ENCODE results near the gene LGALS9. TPM values are rescaled to one million over a fixed set of nuclear protein-coding genes. Genes with fewer than 3 reads are reported as not detected.
"Not testable (repeated sequence)": the region's sequence is repeated elsewhere in the genome, so short reads cannot be mapped to it uniquely, and the experiment has no call there.

Gene LGALS9
- total RNA-seq, 2 experiments from 2014 or later, result 38.3 to 39.8 TPM

GRCh38 chr17:27671591-27671910 lies 40.6 kb downstream of the LGALS9 start:
- ChIA-PET CTCF (no interaction called here), POLR2A (no interaction called here)
- no peak overlapping the region for H3K4me3 Mint-ChIP-seq
- intact Hi-C loops (cut with DNase I, micrococcal nuclease), result no loop called here
- H3K4me3 ChIP-seq (ENCODE audit: low read length), result no peak overlapping the region
- TF ChIP-seq, protein P1, sequence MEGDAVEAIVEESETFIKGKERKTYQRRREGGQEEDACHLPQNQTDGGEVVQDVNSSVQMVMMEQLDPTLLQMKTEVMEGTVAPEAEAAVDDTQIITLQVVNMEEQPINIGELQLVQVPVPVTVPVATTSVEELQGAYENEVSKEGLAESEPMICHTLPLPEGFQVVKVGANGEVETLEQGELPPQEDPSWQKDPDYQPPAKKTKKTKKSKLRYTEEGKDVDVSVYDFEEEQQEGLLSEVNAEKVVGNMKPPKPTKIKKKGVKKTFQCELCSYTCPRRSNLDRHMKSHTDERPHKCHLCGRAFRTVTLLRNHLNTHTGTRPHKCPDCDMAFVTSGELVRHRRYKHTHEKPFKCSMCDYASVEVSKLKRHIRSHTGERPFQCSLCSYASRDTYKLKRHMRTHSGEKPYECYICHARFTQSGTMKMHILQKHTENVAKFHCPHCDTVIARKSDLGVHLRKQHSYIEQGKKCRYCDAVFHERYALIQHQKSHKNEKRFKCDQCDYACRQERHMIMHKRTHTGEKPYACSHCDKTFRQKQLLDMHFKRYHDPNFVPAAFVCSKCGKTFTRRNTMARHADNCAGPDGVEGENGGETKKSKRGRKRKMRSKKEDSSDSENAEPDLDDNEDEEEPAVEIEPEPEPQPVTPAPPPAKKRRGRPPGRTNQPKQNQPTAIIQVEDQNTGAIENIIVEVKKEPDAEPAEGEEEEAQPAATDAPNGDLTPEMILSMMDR (IDR thresholded peaks at IDR 0.05), result no peak
- peaks cover 7% of the 10 kb centered on the region for H3K27me3 Mint-ChIP-seq
- no peaks in the 10 kb centered on the region for H3K36me3 ChIP-seq (ENCODE audit: insufficient read depth, low read length)
- no peaks in the 10 kb centered on the region for H3K4me1 Mint-ChIP-seq (ENCODE audit: low read depth)
- H3K27me3 ChIP-seq (ENCODE audit: control insufficient read depth in 1 of 2, insufficient read depth in 2 of 2, low read length in 2 of 2), result no peaks in the 10 kb centered on the region
- no peak overlapping the region for H3K27ac Mint-ChIP-seq
- no peaks in the 10 kb centered on the region for H3K9me3 ChIP-seq (ENCODE audit: control insufficient read depth in 1 of 2, insufficient read depth in 1 of 2, low read length in 2 of 2)
- H3K36me3 Mint-ChIP-seq (ENCODE audit: low read depth), result no peaks in the 10 kb centered on the region
- ATAC-seq (ENCODE audit: poor library complexity) (no peak), DNase-seq (no peak)
- no peak overlapping the region for H3K27ac ChIP-seq (ENCODE audit: low read depth in 1 of 2, low read length in 2 of 2)
- no peaks in the 10 kb centered on the region for H3K9me3 Mint-ChIP-seq
- no peaks in the 10 kb centered on the region for H3K4me1 ChIP-seq (ENCODE audit: insufficient read depth, low read length)

DNA sequence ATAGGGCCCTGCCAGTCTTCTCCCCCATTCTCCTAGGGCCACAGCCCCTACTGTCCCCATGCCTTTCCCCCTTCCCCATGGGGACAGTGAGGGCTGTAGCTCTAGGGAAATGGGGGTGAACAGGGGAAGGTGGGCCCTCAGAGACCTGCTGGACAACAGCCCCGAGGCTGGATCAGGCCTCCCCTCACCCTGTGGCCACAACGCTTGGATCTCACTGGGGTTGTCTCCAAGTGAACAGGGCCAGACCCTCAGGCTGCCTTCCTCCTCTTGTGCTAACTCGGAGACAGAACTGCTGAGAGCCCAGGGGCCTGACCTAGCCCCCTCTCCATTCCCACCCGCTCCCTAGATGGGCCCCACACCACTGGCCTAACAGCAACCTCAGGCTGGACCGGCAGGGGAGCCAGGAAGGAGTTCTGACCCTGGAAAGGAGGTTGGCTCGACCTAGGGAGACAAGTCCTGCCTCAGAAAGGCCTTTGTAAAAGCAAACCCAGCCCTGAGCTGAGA lies 41.0 kb downstream of the LGALS9 start:
- H3K27ac ChIP-seq (ENCODE audit: low read depth in 1 of 2, low read length in 2 of 2); H3K27me3 Mint-ChIP-seq; intact Hi-C loops (cut with DNase I, micrococcal nuclease); POLR2A ChIA-PET; H3K27ac Mint-ChIP-seq; H3K27me3 ChIP-seq (ENCODE audit: control insufficient read depth in 1 of 2, insufficient read depth in 2 of 2, low read length in 2 of 2); CTCF ChIA-PET; H3K4me1 ChIP-seq (ENCODE audit: insufficient read depth, low read length); H3K4me3 Mint-ChIP-seq; H3K4me3 ChIP-seq (ENCODE audit: low read length); H3K9me3 Mint-ChIP-seq; H3K36me3 ChIP-seq (ENCODE audit: insufficient read depth, low read length); H3K9me3 ChIP-seq (ENCODE audit: control insufficient read depth in 1 of 2, insufficient read depth in 1 of 2, low read length in 2 of 2); ATAC-seq (ENCODE audit: poor library complexity); H3K36me3 Mint-ChIP-seq (ENCODE audit: low read depth); H3K4me1 Mint-ChIP-seq (ENCODE audit: low read depth): not testable (repeated sequence)
- DNase-seq, result peak in 1 of 14 experiments; percentile 17

DNA sequence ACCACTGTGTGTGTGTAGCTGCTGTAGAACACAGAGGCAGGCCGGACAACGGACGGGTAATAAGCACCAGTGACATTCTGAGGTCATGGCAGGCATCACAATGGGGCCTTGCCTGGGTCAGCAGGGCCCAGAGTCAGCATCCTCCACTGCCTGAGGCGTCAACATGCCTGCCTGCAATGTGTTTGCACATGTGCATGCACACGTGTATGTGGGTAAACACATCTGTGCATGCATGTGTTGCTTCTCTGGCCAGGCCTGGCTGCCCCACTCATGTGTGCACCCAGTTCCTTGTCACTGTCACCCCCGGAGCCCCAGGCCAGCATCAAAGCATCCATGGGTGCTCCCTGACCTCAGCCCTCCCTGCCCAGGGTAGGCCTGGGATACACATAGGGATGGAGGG lies 43.3 kb downstream of the LGALS9 start:
- TF ChIP-seq, protein P1 (IDR thresholded peaks at IDR 0.05), result no peak
- CTCF ChIA-PET, result no interaction called here
- Histone ChIP-seq H3K27me3 (ENCODE audit: control insufficient read depth in 1 of 2, insufficient read depth in 2 of 2, low read length in 2 of 2) (no peaks in the 10 kb centered on the region), H3K9me3 (ENCODE audit: control insufficient read depth in 1 of 2, insufficient read depth in 1 of 2, low read length in 2 of 2) (no peaks in the 10 kb centered on the region), H3K27ac (ENCODE audit: low read depth in 1 of 2, low read length in 2 of 2) (no peak overlapping the region), H3K4me3 (ENCODE audit: low read length) (no peak overlapping the region), H3K36me3 (ENCODE audit: insufficient read depth, low read length) (no peaks in the 10 kb centered on the region), H3K4me1 (ENCODE audit: insufficient read depth, low read length) (no peaks in the 10 kb centered on the region)
- Mint-ChIP-seq H3K9me3 (no peaks in the 10 kb centered on the region), H3K36me3 (ENCODE audit: low read depth) (no peaks in the 10 kb centered on the region), H3K27ac (no peak overlapping the region), H3K4me3 (no peak overlapping the region), H3K4me1 (ENCODE audit: low read depth) (no peaks in the 10 kb centered on the region), H3K27me3 (peaks cover 7% of the 10 kb centered on the region)
- DNase-seq, result no peak
- POLR2A ChIA-PET, result no interaction called here
- intact Hi-C loops (cut with DNase I, micrococcal nuclease), result no loop called here
- no peak for ATAC-seq (ENCODE audit: poor library complexity)

DNA sequence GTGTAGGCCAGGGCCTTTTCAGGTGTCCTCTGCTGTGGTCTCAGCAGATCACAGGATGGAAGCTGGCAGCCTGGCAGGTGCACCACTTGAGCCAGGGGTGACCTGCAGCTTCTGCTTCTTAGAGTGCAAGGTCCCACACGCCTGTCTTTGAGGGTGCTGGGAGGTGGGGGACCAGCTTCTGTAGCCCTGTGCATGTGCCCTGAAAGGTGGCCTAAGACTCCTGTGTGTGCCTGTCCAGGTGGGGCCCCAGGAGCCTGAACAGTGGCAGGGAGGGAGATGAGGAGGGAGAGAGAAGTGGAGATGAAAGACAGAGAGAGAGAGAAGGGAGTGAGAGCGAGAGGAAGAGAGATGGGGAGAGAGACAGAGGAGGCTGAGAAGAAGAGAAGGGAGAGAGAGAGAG lies 46.2 kb downstream of the LGALS9 start:
- ATAC-seq (ENCODE audit: poor library complexity), result no peak
- Histone ChIP-seq H3K27ac (ENCODE audit: low read depth in 1 of 2, low read length in 2 of 2) (no peak overlapping the region), H3K27me3 (ENCODE audit: control insufficient read depth in 1 of 2, insufficient read depth in 2 of 2, low read length in 2 of 2) (no peaks in the 10 kb centered on the region), H3K9me3 (ENCODE audit: control insufficient read depth in 1 of 2, insufficient read depth in 1 of 2, low read length in 2 of 2) (no peaks in the 10 kb centered on the region), H3K4me3 (ENCODE audit: low read length) (no peak overlapping the region), H3K36me3 (ENCODE audit: insufficient read depth, low read length) (no peaks in the 10 kb centered on the region), H3K4me1 (ENCODE audit: insufficient read depth, low read length) (no peaks in the 10 kb centered on the region)
- intact Hi-C loops (cut with DNase I, micrococcal nuclease), result no loop called here
- Mint-ChIP-seq H3K27me3 (peaks cover 8% of the 10 kb centered on the region), H3K36me3 (ENCODE audit: low read depth) (no peaks in the 10 kb centered on the region), H3K27ac (no peak overlapping the region), H3K4me3 (no peak overlapping the region), H3K9me3 (no peaks in the 10 kb centered on the region), H3K4me1 (ENCODE audit: low read depth) (no peaks in the 10 kb centered on the region)
- ChIA-PET POLR2A (no interaction called here), CTCF (interaction anchor here (1.2 kb wide), 1 partner anchor 22 kb away, joined by 3 read pairs; no protein-coding TSS in a partner anchor)
- no peak for DNase-seq
- TF ChIP-seq, protein P1 (IDR thresholded peaks at IDR 0.05), result no peak

GRCh38 chr17:27686322-27686721 lies 55.3 kb downstream of the LGALS9 start:
- H3K4me1 Mint-ChIP-seq (ENCODE audit: low read depth); ATAC-seq (ENCODE audit: poor library complexity); H3K36me3 Mint-ChIP-seq (ENCODE audit: low read depth); DNase-seq; H3K9me3 Mint-ChIP-seq; H3K4me3 Mint-ChIP-seq; CTCF ChIA-PET; intact Hi-C loops (cut with DNase I, micrococcal nuclease); H3K27ac ChIP-seq (ENCODE audit: low read depth in 1 of 2, low read length in 2 of 2); POLR2A ChIA-PET; H3K4me1 ChIP-seq (ENCODE audit: insufficient read depth, low read length); H3K36me3 ChIP-seq (ENCODE audit: insufficient read depth, low read length); H3K27me3 ChIP-seq (ENCODE audit: control insufficient read depth in 1 of 2, insufficient read depth in 2 of 2, low read length in 2 of 2); H3K4me3 ChIP-seq (ENCODE audit: low read length); H3K27ac Mint-ChIP-seq: not testable (repeated sequence)
- H3K9me3 ChIP-seq (ENCODE audit: control insufficient read depth in 1 of 2, insufficient read depth in 1 of 2, low read length in 2 of 2), result peaks cover 9 to 15% of the 10 kb centered on the region in 2 experiments
- H3K27me3 Mint-ChIP-seq, result peaks cover 31% of the 10 kb centered on the region

All from CD4-positive, alpha-beta T cell (primary cell).